K562 (cell line): ENCODE results near the gene UTP25. TPM values are rescaled to one million over a fixed set of nuclear protein-coding genes. Genes with fewer than 3 reads are reported as not detected.

ENCODE experiments used
- ATAC-seq: fragments of 200-7000 bp; cut with Tn5 transposase; 3 replicates; pipeline ENCODE4 v1.9.1; 2020; ENCODE audit warnings: moderate library complexity
- BruUV-seq: library from RNA; stranded (reverse); fragments of 400-500 nt; replicated peaks from 2 replicates; lab custom pipeline; 2021; lab: Mats Ljungman, UMichigan
- CTCF ChIA-PET: fragments of 300-600 bp; formaldehyde crosslinking; extraction: SDS; loops from one replicate; lab custom pipeline; 2021; ENCODE audit warnings: low intra/inter-chr PET ratio; lab: Yijun Ruan, JAX
- POLR2A ChIA-PET: fragments of 300-600, 350-650 bp; sonication (Branson Sonifier 250); formaldehyde crosslinking; extraction: SDS; loops from one replicate; lab custom pipeline; 2021; ENCODE audit warnings: antibody characterized with exemption, inconsistent platforms; lab: Yijun Ruan, JAX
- DNase-seq, 4 experiments: peaks; one replicate each; pipeline versions ENCODE4 v3.0.0 to v3.0.0-alpha.2; 2011 to 2018; ENCODE audit warnings: low spot score in 3 of 4, mixed read lengths in 3 of 4; ENCODE audit errors: extremely low read depth in 1 of 4
- FAIRE-seq: peaks from 2 replicates; lab custom pipeline; 2011; peaks lifted over from hg19 to GRCh38; lab: Jason Lieb, UNC
- H2AFZ ChIP-seq: 2 replicates; pipeline ENCODE4 v1.6.0; 2011; ENCODE audit warnings: low read depth, low read length, control low read depth, inconsistent platforms
- H3K27ac ChIP-seq: fragments of 200-600 bp; 3 replicates; pipeline ENCODE4 v1.8.0; 2011; ENCODE audit warnings: low read depth, mild to moderate bottlenecking, control low read depth, inconsistent platforms, low read length, moderate library complexity, mixed read lengths; ENCODE audit errors: extremely low read depth
- H3K27me3 ChIP-seq, 2 experiments: fragments of 300-600 bp in 1 of 2; 2 replicates in 1 of 2; 3 replicates in 1 of 2; pipeline versions ENCODE4 v1.6.0 to v1.8.0; 2011; ENCODE audit warnings: inconsistent platforms in 2 of 2, low read length in 2 of 2, mild to moderate bottlenecking in 1 of 2, mixed read lengths in 1 of 2, moderate library complexity in 1 of 2; ENCODE audit not compliant: control insufficient read depth in 2 of 2, insufficient read depth in 2 of 2
- H3K36me3 ChIP-seq: fragments of 300-600 bp; 3 replicates; pipeline ENCODE4 v1.8.0; 2011; ENCODE audit warnings: mild to moderate bottlenecking, low read length, inconsistent platforms; ENCODE audit not compliant: control insufficient read depth, insufficient read depth
- H3K4me1 ChIP-seq, 2 experiments: fragments of 200-600 bp in 1 of 2; replicated peaks in 1 of 2; 2 replicates in 1 of 2; 3 replicates in 1 of 2; pipeline versions ENCODE4 v1.5.1 to v1.8.0; 2011; ENCODE audit warnings: inconsistent platforms in 2 of 2, low read length in 2 of 2, mild to moderate bottlenecking in 1 of 2, mixed read lengths in 1 of 2, moderate library complexity in 1 of 2; ENCODE audit not compliant: control insufficient read depth in 2 of 2, insufficient read depth in 2 of 2
- H3K4me2 ChIP-seq: 2 replicates; pipeline ENCODE4 v1.6.1; 2011; ENCODE audit warnings: low read length, control low read depth, inconsistent platforms, mixed read lengths; ENCODE audit not compliant: insufficient read depth
- H3K4me3 ChIP-seq: fragments of 200-600 bp; sonication (generic), shearing (Covaris generic); 2 replicates; pipeline ENCODE4 v1.5.1; 2016; ENCODE audit warnings: control low read depth, inconsistent platforms
- H3K79me2 ChIP-seq: fragments of 200-600 bp; 3 replicates; pipeline ENCODE4 v1.8.0; 2011; ENCODE audit warnings: low read length, inconsistent platforms; ENCODE audit not compliant: control insufficient read depth, insufficient read depth
- H3K9ac ChIP-seq, 2 experiments: 2 replicates each; pipeline versions ENCODE4 v1.6.0 to v1.6.1; 2011; ENCODE audit warnings: low read depth in 2 of 2, low read length in 2 of 2, control low read depth in 1 of 2, inconsistent platforms in 1 of 2, mild to moderate bottlenecking in 1 of 2, mixed read lengths in 1 of 2; ENCODE audit not compliant: insufficient read depth in 1 of 2
- H3K9me1 ChIP-seq: one replicate; pipeline ENCODE4 v1.6.0; 2011; ENCODE audit warnings: inconsistent platforms, mild to moderate bottlenecking, low read length, moderate library complexity; ENCODE audit not compliant: control insufficient read depth, insufficient read depth
- H3K9me3 ChIP-seq: replicated peaks from 2 replicates; pipeline ENCODE4 v1.5.1; 2011; ENCODE audit warnings: low read depth, low read length, inconsistent platforms; ENCODE audit not compliant: control insufficient read depth, insufficient read depth
- H4K20me1 ChIP-seq: replicated peaks from 2 replicates; pipeline ENCODE4 v1.6.1; 2011; ENCODE audit warnings: low read length, inconsistent platforms, mixed read lengths; ENCODE audit not compliant: control insufficient read depth, insufficient read depth
- ILF3 ChIP-seq: fragments of 450-650 bp; IDR thresholded peaks from 2 replicates; pipeline ENCODE4 v1.6.1; 2018; ENCODE audit warnings: antibody characterized with exemption, mild to moderate bottlenecking, moderate library complexity, borderline replicate concordance
- MEF2A ChIP-seq: IDR thresholded peaks from 2 replicates; pipeline ENCODE4 v1.6.1; 2011; ENCODE audit warnings: low read depth, mild to moderate bottlenecking, low read length, moderate library complexity; ENCODE audit not compliant: control insufficient read depth
- MEF2D ChIP-seq: conservative IDR thresholded peaks from 2 replicates; pipeline ENCODE4 v1.6.1; 2016; ENCODE audit warnings: low read depth, missing genetic modification characterization, missing compliant biosample characterization
- NFE2 ChIP-seq: IDR thresholded peaks from 2 replicates; pipeline ENCODE4 v1.6.1; 2014; ENCODE audit warnings: antibody characterized with exemption, low read depth
- PRMT5 ChIP-seq: sonication (generic); formaldehyde crosslinking; IDR thresholded peaks from 2 replicates; pipeline ENCODE4 v1.5.0; 2020; ENCODE audit warnings: missing genetic modification reagents
- RFX5 ChIP-seq: IDR thresholded peaks from 2 replicates; pipeline ENCODE4 v1.6.1; 2011; ENCODE audit warnings: low read depth, mild to moderate bottlenecking, improper control_type of control experiment, low read length
- SMARCB1 ChIP-seq: IDR thresholded peaks from 2 replicates; pipeline ENCODE4 v1.6.1; 2011; ENCODE audit warnings: improper control_type of control experiment, low read depth; ENCODE audit not compliant: insufficient read length
- TEAD4 ChIP-seq, 2 experiments: sonication (generic) in 1 of 2; formaldehyde crosslinking in 1 of 2; IDR thresholded peaks; 2 replicates each; pipeline versions ENCODE4 v1.6.1 to v1.8.0; 2012 to 2022; ENCODE audit warnings: borderline replicate concordance in 1 of 2, inconsistent platforms in 1 of 2, low read length in 1 of 2, mild to moderate bottlenecking in 1 of 2, missing genetic modification reagents in 1 of 2
- ZNF165 ChIP-seq: fragments of 250-450 bp; sonication (Bioruptor Pico); IDR thresholded peaks from 2 replicates; pipeline ENCODE4 v1.4.0; 2020; ENCODE audit warnings: borderline replicate concordance
- ZNF589 ChIP-seq: fragments of 200-800 bp; sonication (Bioruptor generic); IDR thresholded peaks from 2 replicates; pipeline ENCODE4 v1.6.1; 2016; ENCODE audit warnings: low read depth, missing genetic modification characterization, missing compliant biosample characterization
- WGBS: fragments of 100-300 bp; shearing (Covaris generic); methylation state at CpG from one replicate; pipeline ENCODE4 v1.1.6; 2016; ENCODE audit warnings: low coverage, mixed read lengths; ENCODE audit not compliant: insufficient coverage; ENCODE audit errors: missing lambda C conversion rate; 5-methylcytosine and 5-hydroxymethylcytosine counted together
- in situ Hi-C: fragments of 300-500 bp; cut with MboI; formaldehyde crosslinking; loops from 4 replicates; pipeline ENCODE4 v1.15.0; 2018; ENCODE audit warnings: inconsistent platforms, mixed read lengths
- intact Hi-C: fragments of 100-400 bp; cut with micrococcal nuclease; formaldehyde crosslinking; loops from 2 replicates; pipeline ENCODE4 v1.14.2; 2022
- polyA plus RNA-seq, 8 experiments: library from polyadenylated mRNA; depleted of rRNA in 4 of 8; stranded (reverse) in 5 of 8; unstranded in 3 of 8; fragments of >200 nt; fragmentation: Nextera tagmentation in 2 of 8; fragmentation: Illumina TruSeq in 1 of 8; extraction: Ambion mirVana in 2 of 8; extraction: Trizol in 1 of 8; gene quantifications; 2 replicates each; pipeline versions ENCODE4 v1.2.1 to v1.2.3, GENCODE V29; 2011 to 2014; ENCODE audit warnings: inconsistent platforms in 1 of 8, missing spikeins in 1 of 8
- total RNA-seq, 7 experiments: library from RNA; depleted of rRNA in 6 of 7; stranded (reverse); fragments of >200 nt in 6 of 7; fragmentation: Illumina TruSeq in 2 of 7; extraction: Trizol in 2 of 7; gene quantifications; 2 replicates each; pipeline versions ENCODE4 v1.2.1 to v1.2.3, GENCODE V29; 2011 to 2021; ENCODE audit warnings: low replicate concordance in 1 of 7
- TF ChIP-seq, protein P1 (sequence below): fragments of 250-450 bp; sonication (Bioruptor Pico); IDR thresholded peaks from 2 replicates; pipeline ENCODE4 v1.4.0; 2020

Gene UTP25
- total and polyA plus RNA-seq, 9 of the 15 experiments (the other 6 are each of a cell fraction or from before 2014, with no cell fraction given): 5.7 to 17.6 (median 12.0) TPM

GRCh38 chr1:209825591-209826434 lies 2.0 kb upstream of the UTP25 start:
- POLR2A ChIA-PET: no interaction called here
- no TSS peak for BruUV-seq
- intact Hi-C loops: no loop called here
- no peak for TF ChIP-seq RFX5
- TF ChIP-seq SMARCB1: no peak
- TF ChIP-seq, protein P1, sequence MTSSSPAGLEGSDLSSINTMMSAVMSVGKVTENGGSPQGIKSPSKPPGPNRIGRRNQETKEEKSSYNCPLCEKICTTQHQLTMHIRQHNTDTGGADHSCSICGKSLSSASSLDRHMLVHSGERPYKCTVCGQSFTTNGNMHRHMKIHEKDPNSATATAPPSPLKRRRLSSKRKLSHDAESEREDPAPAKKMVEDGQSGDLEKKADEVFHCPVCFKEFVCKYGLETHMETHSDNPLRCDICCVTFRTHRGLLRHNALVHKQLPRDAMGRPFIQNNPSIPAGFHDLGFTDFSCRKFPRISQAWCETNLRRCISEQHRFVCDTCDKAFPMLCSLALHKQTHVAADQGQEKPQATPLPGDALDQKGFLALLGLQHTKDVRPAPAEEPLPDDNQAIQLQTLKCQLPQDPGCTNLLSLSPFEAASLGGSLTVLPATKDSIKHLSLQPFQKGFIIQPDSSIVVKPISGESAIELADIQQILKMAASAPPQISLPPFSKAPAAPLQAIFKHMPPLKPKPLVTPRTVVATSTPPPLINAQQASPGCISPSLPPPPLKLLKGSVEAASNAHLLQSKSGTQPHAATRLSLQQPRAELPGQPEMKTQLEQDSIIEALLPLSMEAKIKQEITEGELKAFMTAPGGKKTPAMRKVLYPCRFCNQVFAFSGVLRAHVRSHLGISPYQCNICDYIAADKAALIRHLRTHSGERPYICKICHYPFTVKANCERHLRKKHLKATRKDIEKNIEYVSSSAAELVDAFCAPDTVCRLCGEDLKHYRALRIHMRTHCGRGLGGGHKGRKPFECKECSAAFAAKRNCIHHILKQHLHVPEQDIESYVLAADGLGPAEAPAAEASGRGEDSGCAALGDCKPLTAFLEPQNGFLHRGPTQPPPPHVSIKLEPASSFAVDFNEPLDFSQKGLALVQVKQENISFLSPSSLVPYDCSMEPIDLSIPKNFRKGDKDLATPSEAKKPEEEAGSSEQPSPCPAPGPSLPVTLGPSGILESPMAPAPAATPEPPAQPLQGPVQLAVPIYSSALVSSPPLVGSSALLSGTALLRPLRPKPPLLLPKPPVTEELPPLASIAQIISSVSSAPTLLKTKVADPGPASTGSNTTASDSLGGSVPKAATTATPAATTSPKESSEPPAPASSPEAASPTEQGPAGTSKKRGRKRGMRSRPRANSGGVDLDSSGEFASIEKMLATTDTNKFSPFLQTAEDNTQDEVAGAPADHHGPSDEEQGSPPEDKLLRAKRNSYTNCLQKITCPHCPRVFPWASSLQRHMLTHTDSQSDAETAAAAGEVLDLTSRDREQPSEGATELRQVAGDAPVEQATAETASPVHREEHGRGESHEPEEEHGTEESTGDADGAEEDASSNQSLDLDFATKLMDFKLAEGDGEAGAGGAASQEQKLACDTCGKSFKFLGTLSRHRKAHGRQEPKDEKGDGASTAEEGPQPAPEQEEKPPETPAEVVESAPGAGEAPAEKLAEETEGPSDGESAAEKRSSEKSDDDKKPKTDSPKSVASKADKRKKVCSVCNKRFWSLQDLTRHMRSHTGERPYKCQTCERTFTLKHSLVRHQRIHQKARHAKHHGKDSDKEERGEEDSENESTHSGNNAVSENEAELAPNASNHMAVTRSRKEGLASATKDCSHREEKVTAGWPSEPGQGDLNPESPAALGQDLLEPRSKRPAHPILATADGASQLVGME: no peak
- TF ChIP-seq ZNF165 (CRISPR knock-in tag): no peak
- no peak for TF ChIP-seq PRMT5 (CRISPR knock-in tag)
- TF ChIP-seq MEF2D: 0 out of 2 replicates have a peak, but pooled peaks have one; percentile 47
- TF ChIP-seq ILF3: no peak
- peak; percentile 79; the same call in 1 of the 2 replicates for TF ChIP-seq MEF2A
- no peak for TF ChIP-seq ZNF589 (CRISPR knock-in tag)
- no peak for TF ChIP-seq NFE2
- peak; percentile 41; the same call in 1 of the 2 replicates for TF ChIP-seq TEAD4 (IDR thresholded peaks at IDR 0.05; ENCODE audit: low read length)
- no peak for TF ChIP-seq TEAD4 (CRISPR knock-in tag; IDR thresholded peaks at IDR 0.05; ENCODE audit: borderline replicate concordance)

More at GRCh38 chr1:209825591-209826434, 2.0 kb upstream of the UTP25 start:
- no peak overlapping the region for H3K4me3 ChIP-seq
- in situ Hi-C loops: no loop called here
- 53% methylated on average over 11 of the region's 11 CpGs for WGBS
- FAIRE-seq (no peak), DNase-seq (peak in 2 of 4 experiments; percentile 33 to 34), ATAC-seq (no peak; the same call in 1 of the 3 replicates)
- H4K20me1 ChIP-seq: no peaks in the 10 kb centered on the region
- peaks cover 0 to 7% of the 10 kb centered on the region in 2 experiments; a peak in 2 of 5 replicates for H3K27me3 ChIP-seq
- CTCF ChIA-PET: no interaction called here
- H2AFZ ChIP-seq: peak overlapping the region; percentile 93
- peaks cover 12% of the 10 kb centered on the region; the same call in 2 of the 3 replicates for H3K36me3 ChIP-seq
- H3K9me3 ChIP-seq: no peaks in the 10 kb centered on the region
- no peak overlapping the region for H3K9ac ChIP-seq
- H3K27ac ChIP-seq: 0 out of 3 replicates have a peak overlapping the region, but pooled peaks have one; percentile 18
- peak overlapping the region; percentile 28; the same call in 1 of the 2 replicates for H3K4me2 ChIP-seq
- H3K79me2 ChIP-seq: peaks cover 25% of the 10 kb centered on the region
- H3K9me1 ChIP-seq: no peaks in the 10 kb centered on the region
- peaks cover 3 to 20% of the 10 kb centered on the region in 2 experiments; a peak in 4 of 5 replicates for H3K4me1 ChIP-seq
